ENCODE data around the gene ELMO3.

ELMO3 gene

DNA sequence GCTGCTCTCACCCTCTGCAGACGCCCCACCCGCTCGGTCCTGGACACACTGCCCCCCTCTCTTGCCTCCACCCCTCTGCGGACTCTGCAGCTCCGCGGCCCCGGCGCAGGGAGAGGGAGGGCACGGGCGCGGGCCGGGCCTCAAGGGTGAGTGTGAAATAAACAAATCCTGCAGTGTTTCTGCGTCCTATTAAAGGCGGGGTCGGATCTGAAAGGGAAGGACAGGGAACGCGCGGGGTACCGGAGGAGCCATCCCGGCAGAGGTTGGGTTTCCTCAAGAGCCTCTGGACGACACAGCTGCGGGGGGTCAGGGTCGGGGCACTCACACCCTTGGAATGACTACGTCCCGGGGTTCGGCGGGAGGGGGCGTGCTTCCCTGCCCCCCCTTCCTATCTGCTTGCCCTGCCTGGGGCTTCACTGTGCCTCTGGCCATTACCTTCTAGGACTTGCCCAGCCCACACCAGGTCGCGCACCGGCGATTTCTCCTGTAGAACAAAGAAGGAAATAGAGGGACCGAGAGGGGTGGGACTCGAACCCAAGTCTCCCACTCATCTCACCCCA lies 34.9 kb upstream of the ELMO3 start:
- DNase-seq: no peak

DNA sequence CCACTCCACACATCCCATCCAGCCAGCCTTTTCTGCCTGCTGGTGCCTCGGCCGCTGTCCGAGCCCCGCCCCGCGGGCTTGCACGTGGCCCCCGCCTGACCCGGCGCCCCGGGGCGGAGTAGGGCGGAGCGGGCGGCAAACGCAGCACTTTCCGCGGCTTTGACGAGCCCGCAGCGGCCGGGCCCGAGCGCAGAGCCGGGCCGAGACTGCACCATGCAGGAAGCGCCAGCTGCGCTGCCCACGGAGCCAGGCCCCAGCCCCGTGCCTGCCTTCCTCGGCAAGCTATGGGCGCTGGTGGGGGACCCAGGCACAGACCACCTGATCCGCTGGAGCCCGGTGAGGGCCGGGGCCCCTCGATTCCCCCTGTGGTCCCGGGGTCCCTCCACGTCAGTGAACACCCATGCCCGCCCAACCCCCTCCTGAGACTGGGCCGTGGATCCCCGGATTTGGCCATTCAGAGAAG lies 34.3 kb upstream of the ELMO3 start, which contains the start of gene HSF4:
HSF4 (plus strand) TSS at position 147 of the 463 bp plus-strand sequence; CDS start at position 214, 67 bp downstream.
- no peak for DNase-seq

DNA sequence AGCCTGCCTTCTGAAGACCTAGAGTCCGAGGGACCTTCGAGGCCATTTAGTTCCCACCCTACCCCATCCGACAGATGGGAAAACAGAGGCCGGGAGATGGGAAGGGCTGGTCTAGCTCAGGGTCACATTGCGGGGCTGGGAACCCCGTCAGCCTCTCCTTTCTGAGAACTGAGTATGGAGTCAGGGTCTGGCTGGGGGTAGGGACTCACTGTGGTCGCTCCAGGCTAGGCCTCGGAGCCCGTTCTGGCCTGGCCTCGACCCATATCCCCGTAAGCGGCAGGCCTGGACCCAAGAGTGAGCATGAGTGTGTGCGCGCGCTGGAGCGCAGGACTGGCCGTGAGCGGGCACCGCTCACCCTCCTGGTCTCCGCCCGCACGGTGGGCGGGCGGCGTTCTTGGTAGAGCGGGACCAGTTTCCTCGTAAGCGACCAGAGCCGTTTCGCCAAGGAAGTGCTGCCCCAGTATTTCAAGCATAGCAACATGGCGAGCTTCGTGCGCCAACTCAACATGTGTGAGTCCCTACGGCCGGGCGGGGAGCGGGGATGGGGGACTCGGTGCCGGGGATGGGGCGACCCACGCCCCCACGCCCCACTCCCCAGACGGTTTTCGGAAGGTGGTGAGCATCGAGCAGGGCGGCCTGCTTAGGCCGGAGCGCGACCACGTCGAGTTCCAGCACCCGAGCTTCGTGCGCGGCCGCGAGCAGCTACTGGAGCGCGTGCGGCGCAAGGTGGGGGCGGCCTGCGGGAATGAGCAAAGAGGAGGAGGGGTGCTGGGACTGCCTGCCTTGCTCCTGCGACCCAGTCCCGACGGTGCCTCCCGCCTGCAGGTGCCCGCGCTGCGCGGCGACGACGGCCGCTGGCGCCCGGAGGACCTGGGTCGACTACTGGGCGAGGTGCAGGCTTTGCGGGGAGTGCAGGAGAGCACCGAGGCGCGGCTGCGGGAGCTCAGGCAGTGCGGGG lies 33.5 kb upstream of the ELMO3 start:
- DNase-seq: no peak

DNA sequence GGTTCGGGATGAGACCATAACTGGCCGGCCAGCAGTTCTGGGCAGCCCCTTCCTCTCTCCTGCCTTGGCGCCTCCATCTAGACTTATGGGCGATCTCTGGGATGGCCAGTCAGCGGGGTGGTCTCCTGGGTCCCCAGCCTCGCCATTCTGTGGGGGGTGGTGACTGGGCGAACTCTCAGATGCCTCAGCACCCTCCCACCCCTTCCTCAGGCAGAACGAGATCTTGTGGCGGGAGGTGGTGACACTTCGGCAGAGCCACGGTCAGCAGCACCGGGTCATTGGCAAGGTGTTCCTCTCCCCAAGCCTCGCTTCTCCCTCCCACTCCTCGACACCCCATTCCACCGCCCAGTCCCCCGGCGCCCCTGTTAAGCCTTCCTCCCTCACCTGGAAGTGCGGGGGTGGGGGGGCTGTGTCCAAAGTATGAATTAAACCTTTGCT lies 32.8 kb upstream of the ELMO3 start:
- no peak for DNase-seq

DNA sequence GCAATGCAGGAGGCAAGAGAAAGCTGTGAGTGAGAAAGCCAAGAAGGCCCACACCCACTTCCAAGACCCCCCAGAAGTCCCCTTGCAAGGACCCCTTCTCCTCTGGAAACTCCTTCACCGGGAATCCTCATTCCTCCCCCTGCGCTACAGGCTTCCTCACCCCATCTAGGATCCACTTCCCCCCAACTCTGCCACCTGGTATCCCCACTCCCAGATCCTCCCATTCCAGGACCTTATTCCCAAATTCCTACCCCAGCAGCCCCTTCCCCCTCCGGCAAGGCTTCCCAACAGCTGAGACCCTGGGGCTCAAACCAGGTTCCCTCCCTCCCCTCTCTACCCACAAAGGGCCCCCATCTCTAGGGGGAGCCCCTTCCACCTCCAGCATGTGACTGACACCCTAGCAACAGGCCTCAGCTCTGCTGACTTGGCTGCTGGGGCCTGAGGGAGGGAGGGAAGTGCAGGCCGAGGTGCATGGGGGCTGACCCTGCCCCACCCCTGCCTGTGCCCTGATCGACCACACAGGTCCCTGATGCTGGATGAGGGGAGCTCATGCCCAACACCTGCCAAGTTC lies 32.2 kb upstream of the ELMO3 start:
- DNase-seq: no peak

DNA sequence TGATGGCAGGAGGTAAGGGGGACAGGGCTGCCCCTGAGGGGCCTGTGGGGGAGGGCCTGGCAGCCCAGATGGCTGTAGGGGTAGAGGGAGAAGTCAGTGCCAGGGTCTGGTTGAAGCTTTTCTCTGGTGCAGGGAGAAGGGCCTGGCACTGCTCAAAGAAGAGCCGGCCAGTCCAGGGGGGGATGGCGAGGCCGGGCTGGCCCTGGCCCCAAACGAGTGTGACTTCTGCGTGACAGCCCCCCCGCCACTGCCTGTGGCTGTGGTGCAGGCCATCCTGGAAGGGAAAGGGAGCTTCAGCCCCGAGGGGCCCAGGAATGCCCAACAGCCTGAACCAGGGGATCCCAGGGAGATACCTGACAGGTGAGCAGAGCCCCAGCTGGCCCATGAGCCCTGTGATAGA lies 31.3 kb upstream of the ELMO3 start:
- DNase-seq: no peak

DNA sequence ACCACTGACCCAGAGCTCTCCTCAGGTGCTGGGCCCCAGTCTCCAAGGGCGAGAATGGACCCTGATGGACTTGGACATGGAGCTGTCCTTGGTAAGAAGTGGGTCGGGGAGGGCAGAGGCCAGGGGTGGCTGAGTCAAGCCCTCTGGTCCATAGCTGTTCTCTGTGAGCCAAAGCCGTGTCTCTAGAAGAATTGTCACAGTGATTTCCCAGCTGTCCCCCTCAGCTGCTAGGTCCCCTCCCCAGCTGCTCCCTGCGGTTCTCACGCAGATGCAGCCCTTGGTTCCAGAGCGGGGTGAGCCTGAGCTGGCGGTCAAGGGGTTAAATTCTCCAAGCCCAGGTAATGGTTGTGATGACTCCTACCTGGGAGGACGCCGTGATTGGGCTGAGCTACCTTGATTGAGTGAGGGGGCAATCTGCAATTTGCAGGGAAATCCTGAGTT lies 29.9 kb upstream of the ELMO3 start:
- no peak for DNase-seq

DNA sequence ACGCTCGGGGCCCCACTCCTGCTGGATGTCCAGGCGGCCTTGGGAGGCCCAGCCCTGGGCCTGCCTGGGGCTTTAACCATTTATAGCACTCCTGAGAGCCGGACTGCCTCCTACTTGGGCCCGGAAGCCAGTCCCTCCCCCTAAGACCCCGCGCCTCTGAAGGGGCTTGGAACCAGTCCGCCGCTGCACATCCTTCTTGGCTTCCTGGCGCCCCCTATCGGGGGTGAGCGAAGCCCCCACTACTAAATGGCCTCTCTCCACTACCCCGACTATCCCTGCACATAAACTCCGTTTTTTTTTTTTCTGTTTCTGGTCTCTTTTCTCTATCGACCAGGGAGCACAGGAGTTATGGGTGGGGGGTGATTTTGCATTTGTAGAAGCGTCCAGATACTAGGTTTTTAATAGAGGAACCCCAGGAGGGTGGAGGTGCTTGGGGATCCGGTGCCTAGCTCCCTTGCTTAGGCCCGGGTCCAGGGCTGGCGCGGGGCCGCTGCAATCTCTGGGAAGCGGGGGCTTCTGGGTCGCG lies 29.2 kb upstream of the ELMO3 start:
- peak; percentile 49 for DNase-seq

DNA sequence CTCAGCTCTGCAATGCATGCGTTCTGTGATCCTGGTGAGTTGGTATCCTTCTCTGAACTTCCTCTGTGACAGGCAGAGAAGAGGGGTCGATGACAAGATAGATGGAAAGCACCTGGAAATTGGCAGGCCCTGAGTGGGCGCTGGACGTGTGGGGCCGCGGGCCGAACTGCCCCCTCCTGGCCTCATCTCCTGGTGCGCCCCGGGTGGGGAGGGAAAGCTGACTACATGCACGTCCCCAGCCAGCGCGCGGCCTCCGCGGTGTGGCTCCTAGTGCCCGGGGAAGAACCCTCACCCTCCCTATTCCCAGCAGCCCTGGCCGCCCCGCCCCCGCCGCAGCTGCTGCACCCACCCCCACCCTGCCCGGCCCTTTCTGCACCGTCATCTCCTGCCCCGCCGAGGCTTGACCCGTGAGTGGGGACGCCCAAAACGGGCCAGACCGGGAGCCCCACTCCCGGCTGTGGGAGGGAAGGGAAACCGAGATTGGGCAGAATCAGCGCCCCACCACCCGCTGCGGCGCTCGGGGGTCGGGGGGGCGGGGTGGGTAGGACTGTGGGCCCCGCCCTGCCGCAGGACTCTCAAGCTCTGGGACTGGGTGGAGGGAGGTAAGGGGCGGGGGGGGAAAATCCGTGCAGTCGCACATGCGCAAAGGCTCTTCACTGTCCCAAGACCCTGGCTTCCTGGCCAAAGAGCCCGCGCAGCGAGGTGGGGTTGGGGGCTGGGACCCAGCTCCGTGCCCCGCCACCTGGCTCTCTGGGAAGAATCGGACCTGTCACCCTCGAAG lies 28.6 kb upstream of the ELMO3 start, which contains the start of gene NOL3:
NOL3 (plus strand) TSS at position 371 of the 781 bp plus-strand sequence.
- DNase-seq: peak; percentile 82

DNA sequence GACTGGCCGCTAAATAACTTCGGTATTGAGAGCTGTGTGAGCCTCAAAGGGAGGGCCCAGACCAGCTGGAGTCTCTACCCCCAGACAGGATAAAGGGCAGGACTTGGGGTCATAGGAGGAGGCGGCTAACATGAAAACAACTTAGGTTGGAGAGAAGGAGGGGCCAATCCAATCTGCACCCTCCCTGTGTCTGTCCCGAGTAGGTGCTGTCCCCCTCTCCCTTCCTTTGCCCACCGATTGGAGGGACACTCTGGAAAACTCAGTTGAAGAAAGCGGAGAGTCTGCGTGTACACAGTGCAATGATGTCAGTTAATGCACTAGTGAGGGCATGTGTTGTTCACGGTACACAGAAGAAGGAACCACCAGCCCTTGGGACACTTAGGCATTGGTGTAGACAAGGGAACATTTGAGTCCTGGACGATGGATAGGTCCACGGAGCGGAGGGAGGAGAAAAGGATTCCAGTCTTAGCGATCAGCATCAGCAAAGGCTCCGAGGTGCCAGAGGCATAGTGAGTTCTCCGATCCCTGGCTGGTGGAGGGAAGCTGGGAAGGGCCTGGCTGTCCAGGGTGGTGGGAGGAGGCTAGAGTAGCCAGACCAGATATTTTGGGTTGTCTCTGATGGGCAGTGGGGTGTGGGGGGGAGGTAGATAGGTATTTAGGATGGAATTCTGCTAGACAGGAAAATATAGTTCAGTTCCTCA lies 27.8 kb upstream of the ELMO3 start:
- peak; percentile 36 for DNase-seq

DNA sequence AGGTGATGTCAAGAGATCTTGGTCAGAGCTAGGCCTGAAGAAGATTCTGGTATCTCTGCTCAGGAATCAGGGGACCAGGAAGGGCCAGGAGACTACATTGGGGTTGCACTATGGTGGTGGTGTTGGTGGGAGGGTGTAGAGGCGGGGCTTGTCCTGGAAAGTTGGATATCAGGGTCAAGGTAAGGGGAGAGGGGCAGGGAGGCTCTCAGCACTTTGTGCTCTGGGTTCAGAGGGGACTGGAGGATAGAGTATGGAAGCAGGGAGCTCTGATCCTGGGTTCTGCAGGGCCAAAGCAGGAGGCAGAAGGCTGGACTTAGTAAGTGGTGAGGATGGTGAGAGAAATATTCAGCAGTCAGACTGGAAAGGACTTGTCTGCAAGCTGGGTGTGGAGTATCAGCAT lies 25.6 kb upstream of the ELMO3 start:
- DNase-seq: no peak

DNA sequence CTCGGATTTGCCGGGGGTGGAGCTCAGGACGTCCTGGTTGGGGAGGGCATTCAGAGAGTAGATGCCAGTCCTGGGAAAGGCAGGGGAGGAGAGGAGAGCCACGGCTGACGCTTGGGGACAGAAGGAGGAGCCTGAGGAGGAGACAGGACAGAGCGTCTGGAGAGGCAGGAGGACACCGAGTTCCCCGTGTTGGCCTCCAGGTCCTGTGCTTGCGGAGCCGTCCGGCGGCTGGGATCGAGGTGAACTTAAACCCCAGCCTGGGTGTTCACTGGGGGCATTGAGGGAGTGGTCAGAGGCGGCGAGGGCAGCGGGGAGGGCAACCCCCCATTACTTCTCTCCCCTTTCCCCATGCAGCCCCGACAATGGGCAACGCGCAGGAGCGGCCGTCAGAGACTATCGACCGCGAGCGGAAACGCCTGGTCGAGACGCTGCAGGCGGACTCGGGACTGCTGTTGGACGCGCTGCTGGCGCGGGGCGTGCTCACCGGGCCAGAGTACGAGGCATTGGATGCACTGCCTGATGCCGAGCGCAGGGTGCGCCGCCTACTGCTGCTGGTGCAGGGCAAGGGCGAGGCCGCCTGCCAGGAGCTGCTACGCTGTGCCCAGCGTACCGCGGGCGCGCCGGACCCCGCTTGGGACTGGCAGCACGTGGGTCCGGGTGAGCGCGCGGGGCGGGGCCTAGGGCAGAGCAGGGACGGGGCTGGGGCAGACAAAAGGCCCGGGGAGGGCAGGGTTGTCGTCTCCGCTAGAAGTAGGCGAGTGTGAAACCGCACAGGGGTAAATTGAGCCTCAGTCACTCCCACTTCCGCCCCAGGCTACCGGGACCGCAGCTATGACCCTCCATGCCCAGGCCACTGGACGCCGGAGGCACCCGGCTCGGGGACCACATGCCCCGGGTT lies 24.9 kb upstream of the ELMO3 start:
- peak; percentile 74 for DNase-seq

DNA sequence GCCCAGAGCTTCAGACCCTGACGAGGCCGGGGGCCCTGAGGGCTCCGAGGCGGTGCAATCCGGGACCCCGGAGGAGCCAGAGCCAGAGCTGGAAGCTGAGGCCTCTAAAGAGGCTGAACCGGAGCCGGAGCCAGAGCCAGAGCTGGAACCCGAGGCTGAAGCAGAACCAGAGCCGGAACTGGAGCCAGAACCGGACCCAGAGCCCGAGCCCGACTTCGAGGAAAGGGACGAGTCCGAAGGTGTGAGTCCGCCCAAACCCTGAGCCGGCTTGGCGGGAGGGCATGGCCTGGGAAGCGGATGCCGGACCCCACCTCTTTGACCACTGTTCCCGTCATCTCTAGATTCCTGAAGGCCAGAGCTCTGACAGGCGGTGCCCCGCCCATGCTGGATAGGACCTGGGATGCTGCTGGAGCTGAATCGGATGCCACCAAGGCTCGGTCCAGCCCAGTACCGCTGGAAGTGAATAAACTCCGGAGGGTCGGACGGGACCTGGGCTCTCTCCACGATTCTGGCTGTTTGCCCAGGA lies 24.2 kb upstream of the ELMO3 start:
- DNase-seq: no peak

DNA sequence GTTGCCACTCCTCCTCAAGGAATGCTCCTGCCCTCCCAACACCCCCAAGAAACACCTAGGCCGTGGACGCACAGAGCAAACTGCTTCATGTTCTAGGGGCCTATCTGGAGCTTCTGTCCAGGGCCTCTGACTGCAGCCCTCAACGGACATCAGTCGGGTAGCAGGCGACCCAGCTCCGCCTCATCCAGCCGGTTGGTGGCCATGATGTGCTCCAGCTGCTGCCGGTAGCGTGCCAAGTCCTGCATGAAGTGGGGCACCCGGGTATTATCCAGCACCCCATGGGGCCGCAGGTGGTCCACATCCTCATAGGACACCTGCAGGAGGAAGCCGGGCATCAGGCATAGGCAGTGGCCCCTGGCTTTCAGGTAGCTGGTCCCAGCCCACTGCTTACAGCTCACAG lies 22.3 kb upstream of the ELMO3 start:
- no peak for DNase-seq

DNA sequence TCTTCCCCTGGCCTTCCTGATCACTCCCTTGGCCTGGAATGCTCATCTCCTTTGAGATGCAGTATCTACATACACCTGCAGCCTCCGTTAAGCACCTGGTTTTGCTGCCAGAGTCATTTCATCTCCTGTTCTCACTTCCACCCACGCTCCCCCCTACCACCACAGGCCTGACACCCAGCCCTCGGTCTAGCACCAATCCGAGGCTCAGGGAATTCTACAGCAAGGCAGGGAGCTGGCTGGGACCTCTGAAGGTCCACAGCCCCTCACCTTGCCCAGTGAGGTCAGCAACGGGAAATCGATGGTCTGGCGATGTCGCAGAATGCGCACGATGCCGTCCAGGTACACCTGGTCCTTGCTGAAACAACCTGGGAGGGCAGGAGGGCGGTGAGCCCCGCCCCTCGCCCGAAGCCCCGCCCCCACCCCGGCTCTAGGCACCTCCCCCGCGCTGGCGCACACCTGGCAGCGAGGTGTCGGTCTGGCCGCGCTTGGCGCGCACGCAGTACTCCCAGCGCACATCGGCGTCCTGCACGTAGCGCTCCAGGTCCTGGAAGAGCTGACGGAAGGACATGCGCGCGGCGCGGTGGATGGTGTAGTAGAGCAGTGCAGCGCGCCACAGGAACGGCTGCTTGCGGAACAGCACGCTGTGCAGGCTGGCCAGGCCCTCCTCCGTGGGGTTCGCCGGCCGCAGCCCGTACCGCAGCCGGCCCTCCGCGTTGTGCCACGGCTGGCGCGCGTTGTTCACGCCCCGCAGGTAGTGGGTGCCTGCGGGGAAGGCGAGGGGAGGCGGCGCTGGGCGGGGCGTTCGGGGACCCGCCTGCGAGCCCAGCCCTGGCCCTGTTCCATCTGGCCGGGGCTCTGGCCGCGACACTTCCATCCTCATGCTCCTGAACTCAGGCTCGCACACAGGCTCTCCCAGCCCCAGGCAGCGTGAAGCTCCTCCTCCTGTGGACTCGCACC lies 20.9 kb upstream of the ELMO3 start:
- DNase-seq: peak; percentile 47

DNA sequence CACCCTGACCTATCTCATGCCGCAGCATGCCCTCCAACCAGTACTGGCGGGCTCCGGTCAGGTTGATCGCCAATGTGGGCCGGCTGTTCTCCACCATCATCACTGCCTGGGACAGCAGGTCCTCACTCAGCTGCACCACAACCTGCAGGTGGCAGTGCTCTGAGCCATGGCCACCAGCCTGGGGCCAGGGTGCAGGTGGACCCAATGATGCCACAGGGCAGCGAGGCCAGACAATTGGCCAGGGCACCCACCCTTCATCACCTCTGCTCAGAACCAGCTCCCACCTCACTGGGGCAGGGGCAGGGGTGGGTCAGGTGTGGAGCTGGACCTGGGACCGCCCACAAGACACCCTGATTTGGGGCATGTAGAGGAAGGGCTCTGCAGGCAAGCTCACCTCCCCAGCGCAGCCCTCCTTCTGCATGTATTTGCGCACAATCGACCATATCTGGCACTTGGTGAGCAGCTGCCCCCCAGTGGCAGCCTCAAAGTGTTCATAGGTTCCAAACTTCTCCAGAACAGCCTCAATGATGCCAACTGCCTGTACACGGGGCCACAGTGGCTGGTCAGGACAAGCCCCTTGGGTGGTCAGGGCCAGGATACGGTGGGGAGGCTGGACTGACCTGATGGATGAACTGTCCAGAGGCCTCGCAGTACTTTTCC lies 19.4 kb upstream of the ELMO3 start:
- DNase-seq: no peak

DNA sequence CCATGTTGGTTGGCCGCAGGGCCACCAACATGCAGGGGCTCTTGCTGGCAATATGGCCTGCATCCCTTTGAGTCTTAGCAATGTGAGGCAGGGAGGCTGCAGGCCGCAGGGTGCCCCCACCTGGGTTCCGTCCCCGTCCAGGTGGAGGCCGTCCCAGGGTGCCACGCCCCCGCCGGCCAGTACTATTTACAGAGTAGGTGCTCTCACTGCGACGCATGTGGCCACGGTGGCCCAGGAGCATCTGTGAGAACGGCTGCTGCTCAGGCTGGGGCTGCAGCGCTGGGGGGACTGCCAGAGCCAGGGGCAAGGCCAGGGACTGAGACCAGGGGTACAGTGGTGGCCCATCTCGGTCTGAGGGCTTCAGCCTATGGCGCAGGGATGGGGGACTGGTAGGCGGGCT lies 18.8 kb upstream of the ELMO3 start:
- DNase-seq: no peak

DNA sequence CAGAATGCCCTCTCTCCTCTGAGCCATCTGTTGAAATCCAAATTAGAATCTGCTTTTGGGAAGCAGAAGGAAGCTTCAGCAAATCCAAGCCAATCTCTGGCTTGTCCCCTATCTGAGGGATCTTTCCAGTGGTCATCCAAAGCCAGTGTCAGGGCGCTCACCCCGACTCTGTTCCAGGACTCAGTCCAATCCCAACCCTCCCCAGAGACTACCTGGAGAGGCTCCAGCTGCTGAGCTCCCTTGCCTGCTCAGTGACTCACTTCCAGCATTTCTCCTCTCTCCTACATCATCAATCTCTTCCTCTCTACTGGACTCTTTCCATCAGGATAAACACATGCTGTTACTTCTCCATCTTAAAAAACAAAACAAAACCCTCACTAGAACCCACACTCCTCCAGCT lies 17.6 kb upstream of the ELMO3 start:
- DNase-seq: peak; percentile 80

DNA sequence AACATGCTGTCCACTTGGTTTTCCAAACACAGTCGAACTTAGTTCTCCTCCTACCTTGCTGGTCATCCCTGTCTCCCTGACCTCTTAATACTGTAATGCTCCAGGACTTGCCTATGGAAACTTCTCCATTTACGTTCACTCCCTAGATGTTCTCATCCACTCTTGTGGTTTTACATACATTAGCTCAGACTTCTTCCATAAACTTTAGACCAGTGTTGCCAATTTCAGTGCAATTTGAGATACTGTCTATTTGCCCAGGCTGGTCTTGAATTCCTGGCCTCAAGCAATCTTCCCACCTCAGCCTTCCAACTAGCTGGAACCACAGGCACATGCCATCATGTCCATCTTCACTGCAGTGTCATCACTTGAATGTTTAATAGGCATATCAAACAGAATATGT lies 16.6 kb upstream of the ELMO3 start:
- DNase-seq: no peak
